Upper lobe of right lung (tissue), 1 donor: ENCODE data around the gene ERC2. TPM values are rescaled to one million over a fixed set of nuclear protein-coding genes. Genes with fewer than 3 reads are reported as not detected.

Source experiments
- ATAC-seq: fragments of 200-7000 bp; cut with Tn5 transposase; one replicate; pipeline ENCODE4 v1.9.1; 2020; ENCODE audit warnings: mild to moderate bottlenecking, moderate library complexity
- DNase-seq: peaks from one replicate; pipeline ENCODE4 v3.0.0-alpha.2; 2020
- H3K27ac ChIP-seq: fragments of 200-600 bp; one replicate; pipeline ENCODE4 v1.8.0; 2022
- H3K27me3 ChIP-seq: fragments of 200-600 bp; one replicate; pipeline ENCODE4 v1.8.0; 2022; ENCODE audit warnings: mild to moderate bottlenecking
- H3K36me3 ChIP-seq: fragments of 200-600 bp; one replicate; pipeline ENCODE4 v1.8.0; 2022
- H3K4me1 ChIP-seq: fragments of 200-600 bp; one replicate; pipeline ENCODE4 v1.8.0; 2022
- H3K4me3 ChIP-seq: fragments of 200-600 bp; one replicate; pipeline ENCODE4 v1.8.0; 2022; ENCODE audit warnings: mild to moderate bottlenecking
- H3K9me3 ChIP-seq: fragments of 200-600 bp; one replicate; pipeline ENCODE4 v1.8.0; 2022
- intact Hi-C: fragments of 100-400 bp; cut with DNase I; formaldehyde crosslinking; loops from one replicate; pipeline ENCODE4 v1.11.0; 2022
- total RNA-seq: library from RNA; stranded (reverse); fragmentation: NEBNext Ultra II Directional; extraction: Animal tissue kit (Norgen Biotek cat#: 25700); gene quantifications from one replicate; pipeline ENCODE4 v1.2.1, GENCODE V29; 2021
- TF ChIP-seq, protein P1 (sequence below): fragments of 200-600 bp; IDR thresholded peaks from one replicate; pipeline ENCODE4 v1.8.0; 2022; ENCODE audit warnings: antibody characterized with exemption
- donor health status: DM: no; HTN: yes; CAD: no; lungs with severe emphysema.

Gene ERC2
- total RNA-seq, 1 donor from 2014 or later, result 1.4 TPM

DNA sequence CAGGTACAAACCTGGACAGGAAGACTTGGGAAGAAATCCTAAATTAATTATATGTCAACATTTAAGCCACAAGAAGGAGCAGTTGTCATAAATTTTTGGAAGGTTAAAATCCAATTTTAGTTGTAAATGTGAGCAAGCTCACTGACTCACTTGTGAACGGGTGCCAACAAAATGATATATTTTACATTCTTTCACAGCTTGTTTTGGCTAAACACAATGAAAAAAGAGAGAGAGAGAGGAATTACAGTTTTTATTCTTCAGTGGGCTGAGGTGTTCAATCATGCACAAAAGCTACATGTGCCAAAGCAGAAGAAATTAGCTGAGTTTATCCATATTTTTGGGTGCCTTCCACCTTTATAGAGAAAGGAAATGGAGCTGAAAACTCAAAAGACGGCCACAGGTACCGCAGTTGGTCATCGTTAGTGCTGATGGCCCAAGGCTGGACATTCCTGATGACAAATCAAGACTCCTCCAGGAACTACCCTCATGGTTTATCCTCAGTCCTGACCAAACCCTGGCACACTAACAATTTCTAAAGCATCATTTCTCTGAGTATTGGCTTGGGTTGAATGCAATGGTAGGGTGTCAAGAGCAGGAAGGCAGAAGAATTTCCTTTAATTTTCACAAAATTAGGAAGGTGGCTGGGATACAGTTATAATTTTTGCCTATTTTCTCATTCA is 943.6 kb downstream of the ERC2 start:
- intact Hi-C loops, result no loop called here
- H3K4me3 ChIP-seq, result no peak overlapping the region
- DNase-seq (no peak), ATAC-seq (no peak)
- no peak overlapping the region for H3K27ac ChIP-seq
- H3K36me3 ChIP-seq, result no peaks in the 10 kb centered on the region
- H3K9me3 ChIP-seq, result no peaks in the 10 kb centered on the region
- TF ChIP-seq, protein P1, sequence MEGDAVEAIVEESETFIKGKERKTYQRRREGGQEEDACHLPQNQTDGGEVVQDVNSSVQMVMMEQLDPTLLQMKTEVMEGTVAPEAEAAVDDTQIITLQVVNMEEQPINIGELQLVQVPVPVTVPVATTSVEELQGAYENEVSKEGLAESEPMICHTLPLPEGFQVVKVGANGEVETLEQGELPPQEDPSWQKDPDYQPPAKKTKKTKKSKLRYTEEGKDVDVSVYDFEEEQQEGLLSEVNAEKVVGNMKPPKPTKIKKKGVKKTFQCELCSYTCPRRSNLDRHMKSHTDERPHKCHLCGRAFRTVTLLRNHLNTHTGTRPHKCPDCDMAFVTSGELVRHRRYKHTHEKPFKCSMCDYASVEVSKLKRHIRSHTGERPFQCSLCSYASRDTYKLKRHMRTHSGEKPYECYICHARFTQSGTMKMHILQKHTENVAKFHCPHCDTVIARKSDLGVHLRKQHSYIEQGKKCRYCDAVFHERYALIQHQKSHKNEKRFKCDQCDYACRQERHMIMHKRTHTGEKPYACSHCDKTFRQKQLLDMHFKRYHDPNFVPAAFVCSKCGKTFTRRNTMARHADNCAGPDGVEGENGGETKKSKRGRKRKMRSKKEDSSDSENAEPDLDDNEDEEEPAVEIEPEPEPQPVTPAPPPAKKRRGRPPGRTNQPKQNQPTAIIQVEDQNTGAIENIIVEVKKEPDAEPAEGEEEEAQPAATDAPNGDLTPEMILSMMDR, result no peak
- no peaks in the 10 kb centered on the region for H3K27me3 ChIP-seq
- no peaks in the 10 kb centered on the region for H3K4me1 ChIP-seq

DNA sequence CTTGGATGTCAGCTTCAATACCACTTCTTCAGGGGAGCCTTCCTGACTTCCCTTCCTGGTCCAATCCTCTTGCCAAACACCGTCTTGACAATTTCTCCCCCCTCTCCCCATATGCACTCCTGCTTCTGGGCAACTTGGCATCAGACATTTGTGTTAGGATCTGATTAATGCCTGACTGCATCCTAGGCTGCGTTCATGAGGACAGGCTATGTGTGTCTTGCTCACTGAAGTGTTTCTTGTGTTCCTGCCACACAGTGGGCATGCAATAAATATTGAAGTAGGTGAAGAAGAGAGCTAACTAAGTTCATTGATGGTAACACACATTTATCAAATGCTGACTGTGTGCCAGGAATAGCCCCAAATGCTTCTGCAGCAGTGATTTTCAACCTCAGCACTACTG is 944.8 kb downstream of the ERC2 start:
- Histone ChIP-seq H3K27ac (no peak overlapping the region), H3K36me3 (no peaks in the 10 kb centered on the region), H3K27me3 (no peaks in the 10 kb centered on the region), H3K4me3 (no peak overlapping the region), H3K4me1 (no peaks in the 10 kb centered on the region), H3K9me3 (no peaks in the 10 kb centered on the region)
- DNase-seq (no peak), ATAC-seq (no peak)
- TF ChIP-seq, protein P1, result no peak
- intact Hi-C loops, result no loop called here

GRCh38 chr3:55521738-55522421 is 946.4 kb downstream of the ERC2 start:
- DNase-seq, result no peak
- intact Hi-C loops, result no loop called here
- Histone ChIP-seq H3K27me3 (peaks cover 4% of the 10 kb centered on the region), H3K4me1 (no peaks in the 10 kb centered on the region), H3K4me3 (no peak overlapping the region), H3K27ac (no peak overlapping the region), H3K9me3 (no peaks in the 10 kb centered on the region), H3K36me3 (no peaks in the 10 kb centered on the region)
- ATAC-seq, result no peak
- TF ChIP-seq, protein P1, result no peak

DNA sequence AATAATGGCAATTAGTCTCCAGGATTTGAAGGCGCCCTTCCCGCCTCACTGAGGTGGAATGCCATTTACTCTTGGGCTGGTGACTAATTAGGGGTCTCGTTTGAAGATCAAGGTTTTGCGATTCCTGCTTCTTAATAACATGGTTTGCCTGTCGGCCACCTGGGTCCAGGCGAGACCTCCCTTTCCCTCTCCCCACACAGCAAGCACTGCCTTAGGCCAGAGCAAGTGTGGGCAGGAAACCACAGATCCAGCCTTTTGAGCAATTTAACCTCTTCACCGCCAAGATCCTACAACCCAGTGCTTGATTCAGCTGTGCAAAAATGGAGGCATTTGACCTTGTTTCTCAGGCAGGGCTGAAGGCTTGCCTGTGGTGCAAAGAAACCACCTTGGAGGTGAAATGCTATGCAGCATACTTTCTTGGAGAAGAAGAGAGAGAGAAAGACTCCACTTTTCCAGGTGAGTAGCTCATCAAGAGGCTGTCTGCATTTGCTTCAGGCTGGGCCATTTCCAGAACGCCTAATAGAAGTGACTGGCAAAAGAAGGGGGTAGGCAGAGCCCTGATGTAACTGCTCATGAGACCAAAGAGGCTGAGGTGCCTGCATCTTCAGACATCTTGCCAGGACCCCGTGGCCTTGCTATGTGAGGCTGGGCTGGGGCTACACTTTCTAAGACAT is 947.1 kb downstream of the ERC2 start:
- TF ChIP-seq, protein P1, result no peak
- no peak overlapping the region for H3K27ac ChIP-seq

GRCh38 chr3:55519019-55519418 is 949.2 kb downstream of the ERC2 start:
- DNase-seq, result no peak
- H3K9me3 ChIP-seq, result no peaks in the 10 kb centered on the region
- H3K27ac ChIP-seq, result no peak overlapping the region
- intact Hi-C loops, result no loop called here
- H3K27me3 ChIP-seq, result peaks cover 10% of the 10 kb centered on the region
- TF ChIP-seq, protein P1, result no peak
- no peaks in the 10 kb centered on the region for H3K36me3 ChIP-seq
- ATAC-seq, result no peak
- H3K4me3 ChIP-seq, result no peak overlapping the region
- H3K4me1 ChIP-seq, result no peaks in the 10 kb centered on the region

More for the DNA sequence above, 947.1 kb downstream of the ERC2 start:
- intact Hi-C loops, result no loop called here
- DNase-seq (no peak), ATAC-seq (no peak)
- Histone ChIP-seq H3K4me3 (no peak overlapping the region), H3K4me1 (no peaks in the 10 kb centered on the region), H3K9me3 (no peaks in the 10 kb centered on the region), H3K27me3 (peaks cover 10% of the 10 kb centered on the region), H3K36me3 (no peaks in the 10 kb centered on the region)
